Esophagus mucosa (tissue), 1 donor: ENCODE results near the gene ELMO1. TPM values are rescaled to one million over a fixed set of nuclear protein-coding genes. Genes with fewer than 3 reads are reported as not detected.
A peak's percentile ranks its signal among the peaks of the same experiment; 100 is the strongest.

Experiments used
- ATAC-seq: fragments of 200-7000 bp; cut with Tn5 transposase; one replicate; pipeline ENCODE4 v1.9.1; 2020
- total RNA-seq: library from RNA; stranded (reverse); gene quantifications from one replicate; pipeline ENCODE4 v1.2.4, GENCODE V29; 2023
- donor health status: DM: yes; HTN: yes; CAD: no.

ELMO1 gene
- total RNA-seq, 1 donor from 2014 or later, result 4.0 TPM

- ATAC-seq, result no peak
Observed at GRCh38 chr7:37211097-37211880, 237.4 kb downstream of the ELMO1 start.

GRCh38 chr7:37209195-37209594 lies 239.5 kb downstream of the ELMO1 start:
- ATAC-seq, result no peak

GRCh38 chr7:37208528-37208927 lies 240.1 kb downstream of the ELMO1 start:
- ATAC-seq, result peak; percentile 67

DNA sequence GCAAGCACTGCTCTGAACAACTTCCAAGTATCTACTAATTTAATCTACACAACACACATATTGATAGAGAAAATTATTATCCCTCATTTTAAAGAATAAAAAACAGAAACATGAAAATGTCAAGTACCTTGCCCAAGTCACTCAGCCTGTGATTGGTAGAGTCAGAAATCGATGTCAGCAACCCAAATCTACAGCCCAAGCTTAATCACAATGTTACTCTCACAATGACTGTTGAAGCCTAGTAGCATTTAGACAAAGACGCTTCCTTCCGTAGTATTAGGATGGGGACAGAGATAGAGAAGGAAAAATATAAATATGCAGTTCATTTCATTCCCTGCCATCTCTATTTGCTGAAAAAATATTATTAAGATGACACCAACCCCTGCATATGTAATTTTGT lies 242.5 kb downstream of the ELMO1 start:
- ATAC-seq, result no peak

DNA sequence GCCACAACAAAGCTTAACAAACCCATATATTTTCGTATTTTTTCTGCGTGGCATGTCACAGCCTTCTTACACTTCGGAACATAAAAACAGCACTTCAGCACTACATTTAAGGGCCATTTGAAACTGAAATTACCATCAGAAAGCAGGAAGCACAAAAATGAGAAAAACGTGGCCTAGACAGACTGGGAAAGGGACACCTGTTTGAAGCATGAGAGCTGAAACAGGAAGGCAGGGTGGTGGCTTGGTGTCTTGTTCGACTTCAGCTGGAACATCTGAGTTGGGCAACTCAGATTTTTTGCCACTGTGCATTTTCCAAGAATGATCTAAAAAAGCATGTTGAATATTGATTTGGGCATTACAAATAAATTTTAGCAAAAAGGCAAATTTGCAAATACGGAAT lies 243.2 kb downstream of the ELMO1 start:
- ATAC-seq, result no peak

GRCh38 chr7:37201876-37202198 lies 246.8 kb downstream of the ELMO1 start:
- ATAC-seq, result no peak

GRCh38 chr7:37201003-37201875 lies 247.4 kb downstream of the ELMO1 start:
- ATAC-seq, result peak; percentile 56

DNA sequence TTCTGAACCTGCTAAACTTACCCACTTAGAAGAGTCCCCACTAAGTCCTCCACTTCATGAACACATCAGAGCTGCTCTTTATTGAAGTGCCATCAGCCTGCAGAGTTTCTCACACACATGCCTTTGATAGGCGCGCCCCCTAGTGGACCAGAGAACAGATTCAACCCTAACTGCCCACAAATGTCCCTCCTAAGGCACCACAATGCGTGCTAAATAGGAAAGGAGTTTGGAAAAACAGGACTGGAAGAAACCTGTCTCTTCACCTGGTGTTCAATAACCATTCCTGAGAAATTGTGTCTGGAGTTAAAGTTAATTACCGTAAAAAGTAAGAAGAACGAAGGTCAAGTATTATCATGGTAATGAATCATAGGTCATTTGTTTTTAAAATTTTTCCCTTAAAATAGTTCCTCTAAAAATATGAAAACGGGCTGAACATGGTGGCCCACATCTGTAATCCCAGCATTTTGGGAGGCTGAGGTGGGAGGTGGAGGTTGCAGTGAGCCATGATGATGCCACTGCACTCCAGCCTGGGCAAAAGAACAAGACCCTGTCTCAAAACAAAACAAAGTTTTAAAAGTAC lies 249.7 kb downstream of the ELMO1 start:
- ATAC-seq, result peak; percentile 74

DNA sequence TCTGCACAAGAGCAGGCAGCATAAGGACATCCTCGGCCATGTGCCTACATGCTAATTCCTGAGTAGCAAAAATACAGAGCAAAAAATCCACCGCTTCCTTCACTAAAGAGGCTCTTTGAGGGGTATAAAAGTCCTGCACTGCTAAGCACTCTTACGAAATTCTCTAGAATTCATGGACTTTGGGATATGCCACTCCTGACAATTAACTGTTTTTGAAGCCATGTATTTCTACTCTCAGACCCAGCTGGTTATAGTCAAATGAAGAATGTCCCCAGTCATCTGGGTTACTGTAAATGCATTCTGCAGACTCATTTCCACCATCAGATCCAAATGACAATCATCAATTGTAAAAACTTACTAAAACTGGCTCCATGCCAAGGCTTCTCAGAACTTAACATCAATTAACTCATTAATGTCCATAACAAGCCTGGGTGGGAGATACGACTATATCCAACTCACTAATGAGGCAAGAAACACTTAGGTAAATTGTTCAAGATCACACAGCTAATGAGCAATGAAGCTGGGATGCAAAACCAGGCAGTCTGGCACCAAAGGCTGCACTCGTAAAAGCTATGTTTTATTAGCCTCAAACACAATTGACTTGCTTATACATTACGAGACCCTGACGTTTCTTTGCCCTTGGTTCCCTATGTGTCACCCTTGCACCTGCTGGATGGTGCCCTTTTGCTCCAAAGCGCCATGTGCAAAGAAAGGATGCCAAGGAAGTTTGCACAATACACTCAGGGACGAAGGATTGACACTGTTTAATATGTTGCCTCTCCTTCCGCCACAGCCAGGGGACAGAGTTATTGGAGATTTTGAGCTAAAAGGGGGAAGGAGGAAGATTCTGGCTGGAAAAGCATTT lies 250.4 kb downstream of the ELMO1 start:
- ATAC-seq, result no peak

DNA sequence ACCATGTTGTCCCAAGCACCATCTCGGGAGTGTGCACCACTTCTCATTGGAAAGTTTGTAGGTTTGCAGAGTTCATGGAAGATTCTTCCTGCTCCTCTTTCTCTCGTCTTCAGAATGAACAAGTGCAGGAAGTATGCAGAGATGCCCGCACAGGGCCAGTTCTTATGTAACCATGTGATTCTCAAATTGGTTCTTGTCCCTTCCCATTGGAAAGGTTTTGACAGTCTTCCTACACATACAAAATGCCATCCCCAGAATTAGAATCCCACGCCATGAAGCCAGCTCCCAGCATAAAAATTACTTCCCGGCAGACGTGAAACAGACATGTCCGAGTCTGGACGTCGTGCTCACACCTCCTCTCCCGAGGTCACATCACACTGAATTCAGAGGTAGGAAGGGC lies 251.6 kb downstream of the ELMO1 start:
- ATAC-seq, result no peak

DNA sequence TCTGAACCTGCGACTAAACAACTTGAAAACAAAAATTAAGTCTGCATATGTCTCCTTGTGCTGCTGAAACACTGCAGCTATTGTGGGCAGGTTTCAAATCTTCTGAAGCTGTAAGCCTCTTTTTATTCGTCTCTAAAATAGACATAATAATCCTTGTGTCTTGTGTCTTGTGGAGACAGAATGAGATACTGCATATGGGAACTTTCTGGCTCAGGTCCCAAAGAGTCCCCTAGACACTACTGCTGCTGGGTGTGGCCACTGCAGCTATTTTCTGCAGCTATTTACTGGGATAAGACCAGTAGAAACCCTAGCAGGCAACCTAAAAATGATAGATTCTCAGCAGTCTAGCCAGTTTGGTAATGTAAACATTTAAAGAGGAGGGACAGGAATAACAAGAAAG lies 252.0 kb downstream of the ELMO1 start:
- ATAC-seq, result no peak

- no peak for ATAC-seq
Observed at GRCh38 chr7:37195388-37195787, 253.3 kb downstream of the ELMO1 start.

GRCh38 chr7:37194943-37195342 lies 253.7 kb downstream of the ELMO1 start:
- no peak for ATAC-seq

DNA sequence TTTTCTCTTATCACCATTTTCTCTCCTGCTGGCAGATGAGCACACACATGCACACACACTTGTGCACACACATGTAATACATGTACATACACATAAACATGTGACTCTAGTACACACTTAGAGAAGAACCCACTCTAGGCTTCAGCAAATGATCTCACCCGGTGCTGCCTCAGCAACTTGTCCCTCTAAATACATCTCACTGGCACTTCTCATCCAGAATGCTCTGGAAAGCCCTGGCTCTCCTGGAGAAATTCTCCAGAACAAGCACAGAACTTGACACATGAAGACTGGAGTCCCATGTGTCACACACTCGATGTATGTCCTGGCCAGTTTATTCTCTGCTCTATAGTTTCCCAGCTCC lies 254.9 kb downstream of the ELMO1 start:
- ATAC-seq, result no peak

- no peak for ATAC-seq
Observed at GRCh38 chr7:37193087-37193774, 255.4 kb downstream of the ELMO1 start.

- no peak for ATAC-seq
Observed at GRCh38 chr7:37191797-37192196, 256.9 kb downstream of the ELMO1 start.

GRCh38 chr7:37187179-37187578 lies 261.5 kb downstream of the ELMO1 start:
- no peak for ATAC-seq

- no peak for ATAC-seq
Observed at GRCh38 chr7:37186753-37187152, 261.9 kb downstream of the ELMO1 start.

DNA sequence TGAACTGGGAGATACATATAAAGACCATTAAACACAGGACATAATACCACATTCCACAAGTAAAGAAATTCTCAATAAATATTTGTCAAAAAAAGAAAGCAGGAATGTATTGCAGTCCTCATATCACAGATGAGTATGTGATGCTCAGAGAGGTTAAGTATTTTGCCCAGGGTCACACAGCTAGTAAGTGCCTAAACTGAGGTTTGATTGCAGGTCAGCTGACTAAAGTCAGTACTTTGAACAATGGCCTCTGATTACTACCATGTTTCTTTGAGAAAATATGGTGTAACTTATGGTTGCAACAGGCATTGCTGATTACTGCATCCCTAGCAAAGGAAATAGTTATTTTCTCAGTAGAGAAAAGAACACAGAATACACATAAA lies 267.1 kb downstream of the ELMO1 start:
- no peak for ATAC-seq

DNA sequence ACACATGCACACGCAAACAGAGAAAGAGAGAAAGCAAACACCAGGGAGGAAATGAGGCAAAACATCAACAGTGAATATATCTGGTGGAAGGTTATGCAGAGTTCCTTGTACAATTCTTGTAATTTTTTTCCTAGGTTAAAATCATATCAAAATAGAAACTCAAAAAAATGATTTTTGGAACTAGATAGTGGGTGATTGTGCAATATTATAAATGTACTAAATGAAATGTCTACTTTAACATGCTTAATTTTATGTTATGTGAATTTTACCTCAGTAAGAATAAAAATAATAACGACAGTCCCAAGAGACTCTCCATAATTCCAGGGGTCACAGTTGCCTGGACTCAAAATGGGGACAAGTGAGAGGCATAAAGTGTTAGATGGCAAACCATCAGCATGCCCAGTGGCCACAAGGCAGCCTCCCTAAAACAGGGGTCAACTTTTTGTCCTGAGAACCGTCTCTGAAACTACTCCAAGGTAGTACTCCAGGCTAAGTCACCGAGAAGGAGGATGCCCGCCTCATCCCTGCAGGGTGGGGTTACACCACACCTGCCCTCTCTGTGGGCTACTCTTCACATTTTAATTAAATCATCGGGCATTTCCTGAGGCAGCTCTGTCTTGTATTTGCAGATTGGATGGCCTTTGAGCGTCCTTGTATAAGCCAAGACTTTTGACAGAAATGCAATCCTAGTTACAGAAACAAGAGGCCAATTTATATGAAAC lies 267.7 kb downstream of the ELMO1 start:
- ATAC-seq, result no peak

- no peak for ATAC-seq
Observed at GRCh38 chr7:37176079-37176478, 272.6 kb downstream of the ELMO1 start.
